Skeletal muscle cell (primary cell): ENCODE results near the gene MPPE1.
"Not testable (repeated sequence)": the region's sequence is repeated elsewhere in the genome, so short reads cannot be mapped to it uniquely, and the experiment has no call there.

Experiments used
- DNase-seq: peaks from one replicate; pipeline ENCODE4 v3.0.0-alpha.2; 2010; ENCODE audit warnings: low read depth
- H3K4me3 ChIP-seq: 2 replicates; pipeline ENCODE4 v1.5.1; 2011; ENCODE audit warnings: low read depth, mild to moderate bottlenecking, control low read depth, low read length, moderate library complexity

MPPE1 gene

DNA sequence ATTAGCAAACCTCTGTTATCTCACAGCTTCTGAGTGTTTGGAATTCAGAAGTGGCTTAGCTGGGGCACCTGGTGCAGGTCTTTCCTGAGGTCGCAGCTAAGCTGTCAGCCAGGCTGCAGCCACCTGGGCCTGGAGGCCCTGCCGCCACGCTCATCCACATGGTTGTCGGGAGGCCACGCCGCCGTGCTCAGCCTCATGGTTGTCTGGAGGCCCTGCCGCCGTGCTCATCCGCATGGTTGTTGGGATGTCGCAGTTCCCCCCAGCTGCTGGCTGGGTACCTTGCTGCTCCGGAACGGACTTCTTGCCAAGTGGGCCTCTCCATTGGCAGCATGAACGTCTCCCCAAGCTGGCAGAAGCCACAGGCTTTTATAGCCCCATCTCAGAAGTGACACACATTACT, 24.3 kb upstream of the MPPE1 start:
- no peak overlapping the region for H3K4me3 ChIP-seq
- no peak for DNase-seq

DNA sequence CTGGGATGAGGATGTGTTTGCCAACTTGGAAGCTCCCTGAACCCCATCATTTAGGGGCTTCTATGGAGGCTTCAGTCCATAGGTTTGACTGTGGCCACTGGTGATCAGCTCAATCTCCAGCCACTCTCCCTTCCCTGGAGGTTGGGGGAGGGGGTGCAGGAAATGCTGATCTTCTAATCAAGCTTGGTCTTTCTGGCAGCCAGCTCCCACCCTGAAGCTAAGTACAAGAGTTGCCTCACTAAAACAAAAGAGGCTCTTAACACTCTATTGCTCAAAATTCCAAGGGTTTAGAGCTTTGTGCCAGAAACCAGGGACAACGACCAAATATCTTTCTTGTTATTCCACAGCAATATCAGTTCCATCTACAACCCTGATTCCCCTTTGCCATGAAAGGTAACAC, 19.4 kb upstream of the MPPE1 start:
- DNase-seq, result no peak
- no peak overlapping the region for H3K4me3 ChIP-seq

DNA sequence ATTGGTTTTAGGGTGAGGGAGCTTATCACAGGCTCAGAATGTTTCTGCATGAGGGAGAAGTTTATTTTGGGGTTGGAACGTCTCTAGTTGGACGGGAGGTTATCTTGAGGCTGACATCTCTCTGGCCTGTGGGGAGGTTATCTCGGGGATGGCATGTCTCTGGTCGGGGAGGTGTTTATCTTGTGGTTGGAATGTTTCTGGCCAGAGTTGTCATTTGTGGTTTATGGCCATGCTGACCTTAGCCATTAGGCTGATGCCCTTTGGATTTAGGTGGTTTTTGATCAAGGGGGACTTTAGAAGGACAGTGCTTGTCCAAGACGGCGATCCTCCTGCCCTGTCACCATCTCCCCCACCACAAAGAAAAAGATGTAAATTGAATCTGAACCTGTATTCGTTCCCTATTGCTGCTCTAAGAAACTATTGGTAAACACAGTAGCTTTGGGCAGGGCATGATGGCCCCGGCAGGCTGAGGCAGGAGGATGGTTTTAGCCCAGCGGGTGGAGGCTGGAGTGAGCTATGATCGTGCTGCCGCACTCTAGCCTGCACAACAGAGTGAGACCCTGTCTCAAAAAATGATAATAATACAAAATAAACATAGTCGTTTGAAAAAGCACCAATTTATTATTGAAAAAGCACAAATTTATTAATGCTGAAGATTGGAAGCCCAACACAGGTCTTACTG, 17.8 kb upstream of the MPPE1 start:
- no peak for DNase-seq

DNA sequence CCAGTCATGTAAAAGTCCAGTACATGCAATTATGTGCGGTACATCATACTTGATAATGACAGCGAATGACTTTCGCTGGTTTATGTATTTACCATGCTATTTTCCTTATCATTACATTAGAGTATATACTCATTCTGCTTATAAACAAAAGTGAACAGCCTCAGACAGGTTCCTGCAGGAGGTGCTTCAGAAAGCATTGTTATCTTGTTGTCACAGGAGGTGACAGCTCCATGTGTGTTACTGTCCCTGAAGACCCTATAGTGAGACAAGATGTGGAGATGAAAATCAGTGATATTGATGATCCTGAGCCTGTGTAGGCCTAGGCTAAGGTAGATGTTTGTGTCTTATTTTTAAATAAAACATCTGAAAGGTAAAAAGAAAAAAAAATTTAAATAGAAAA, 15.3 kb upstream of the MPPE1 start:
- no peak for DNase-seq
- H3K4me3 ChIP-seq, result no peak overlapping the region

More for the DNA sequence above, 17.8 kb upstream of the MPPE1 start:
- no peak overlapping the region for H3K4me3 ChIP-seq

DNA sequence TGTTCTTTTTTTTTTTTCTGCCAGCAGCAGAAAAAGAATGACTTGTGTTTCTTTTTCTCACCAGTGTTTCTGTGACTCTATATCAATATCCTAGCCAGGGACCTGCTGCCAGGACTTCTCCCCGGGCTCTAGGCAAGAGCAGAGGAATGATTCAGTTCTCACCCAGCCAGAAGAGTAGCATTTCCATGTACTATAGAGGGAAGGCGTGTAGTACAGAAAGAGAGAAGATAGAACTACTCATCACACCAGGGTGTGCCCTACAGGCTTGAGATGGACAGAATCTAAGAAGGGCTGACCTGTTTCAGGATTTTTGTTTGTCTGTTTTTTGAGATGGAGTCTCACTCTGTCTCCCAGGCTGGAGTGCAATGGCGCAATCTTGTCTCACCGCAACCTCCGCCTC, 11.4 kb upstream of the MPPE1 start:
- H3K4me3 ChIP-seq, DNase-seq: not testable (repeated sequence)

DNA sequence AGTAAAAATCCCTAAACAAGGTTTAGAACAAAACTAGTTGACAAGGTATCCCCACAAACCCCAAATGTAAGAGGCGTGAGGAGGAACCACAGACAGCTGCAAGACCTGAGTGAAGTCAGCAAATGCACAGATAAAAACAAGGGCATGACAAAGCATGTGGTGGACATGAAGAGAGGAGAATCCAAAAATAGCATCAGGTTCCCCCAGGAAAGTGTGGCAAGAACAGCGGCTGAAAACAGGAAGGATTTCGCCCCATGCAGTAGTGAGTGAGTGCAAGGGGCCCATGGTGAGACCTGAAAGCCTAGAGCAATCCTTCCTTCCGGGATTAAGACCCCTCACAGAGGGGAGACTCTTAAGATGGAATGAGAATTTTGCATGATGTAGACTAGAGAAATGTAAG, 8.8 kb upstream of the MPPE1 start:
- not testable (repeated sequence) for DNase-seq, H3K4me3 ChIP-seq

DNA sequence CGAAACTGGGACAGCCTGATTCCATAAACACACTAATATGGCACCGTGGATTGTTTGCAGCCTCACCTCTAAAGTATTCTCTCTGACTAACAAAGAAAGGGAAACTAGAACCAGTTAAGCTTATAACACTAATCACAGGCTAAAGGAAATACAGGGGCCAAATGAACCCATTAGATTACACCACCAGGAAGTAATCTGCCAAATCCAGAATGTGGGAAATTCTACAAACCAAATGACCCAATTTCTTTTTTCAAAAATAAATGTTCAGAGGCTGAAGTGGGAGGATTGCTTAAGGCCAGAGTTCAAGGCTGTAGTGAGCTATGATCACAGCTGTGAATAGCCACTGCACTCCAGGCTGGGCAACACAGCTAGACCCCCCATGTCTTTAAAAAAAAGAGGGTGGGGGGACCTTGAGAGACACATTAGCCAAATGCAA, 1.5 kb upstream of the MPPE1 start:
- DNase-seq, result no peak
- no peak overlapping the region for H3K4me3 ChIP-seq

DNA sequence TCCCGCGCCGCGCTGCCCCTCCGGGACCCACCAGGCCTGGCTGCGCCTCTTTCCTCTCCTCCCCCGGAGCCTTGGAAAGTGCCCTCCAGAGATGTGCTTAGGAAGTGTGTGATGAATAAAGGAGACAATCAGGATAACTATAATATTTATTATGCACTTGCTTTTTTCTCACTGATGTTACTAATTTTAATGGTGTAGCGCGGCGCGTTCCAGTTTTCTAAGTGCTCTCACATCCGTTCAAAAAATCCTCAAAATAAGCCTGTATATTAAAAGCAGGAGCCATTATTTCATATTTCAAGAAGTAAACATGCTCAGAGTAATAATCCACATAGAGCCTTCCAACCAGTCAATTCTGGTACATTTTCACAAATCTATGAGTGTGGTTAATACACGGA, 941 bp upstream of the MPPE1 start:
- peak overlapping the region; percentile 76 for H3K4me3 ChIP-seq
- no peak for DNase-seq

DNA sequence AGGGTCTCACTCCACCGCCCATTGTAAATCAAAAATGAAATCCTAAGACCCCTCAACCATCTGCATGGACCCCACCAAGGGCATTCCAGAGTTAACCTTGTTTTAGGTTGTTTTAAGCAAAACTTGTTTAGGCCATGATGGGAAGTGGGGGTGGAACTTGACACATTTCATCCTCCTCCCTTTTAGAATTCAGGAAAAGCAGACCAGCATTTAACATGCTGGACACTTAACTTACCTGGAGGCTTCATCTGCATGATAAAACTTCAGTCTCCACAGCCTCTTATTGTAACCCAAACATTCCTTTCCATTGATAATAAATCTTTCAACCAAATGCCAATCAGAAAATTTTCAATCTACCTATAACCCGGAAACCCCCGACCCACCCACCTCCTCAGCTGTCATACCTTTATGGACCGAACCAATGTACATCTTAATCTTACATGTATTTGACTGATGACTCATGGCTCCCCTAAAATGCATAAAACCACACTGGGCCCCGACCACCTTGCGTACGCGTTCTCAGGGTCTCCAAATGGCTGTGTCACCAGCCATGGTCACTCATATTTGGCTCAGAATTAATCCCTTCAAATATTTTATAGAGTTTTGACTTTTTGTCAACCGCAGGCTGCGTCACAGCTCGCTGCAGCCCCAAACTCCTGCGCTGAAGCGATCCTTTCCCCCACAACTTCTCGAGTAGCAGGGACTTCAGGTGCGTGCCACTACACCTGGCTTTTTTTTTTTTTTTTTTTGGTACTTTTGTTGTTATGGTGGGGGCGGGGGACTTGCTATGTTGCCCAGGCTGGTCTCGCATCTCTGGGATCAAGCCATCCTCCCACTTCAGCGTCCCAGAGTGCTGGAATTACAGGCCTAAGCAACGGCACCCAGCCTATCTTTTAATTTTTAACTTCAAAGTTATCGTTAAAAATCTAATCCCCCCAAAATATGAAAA, 917 bp downstream of the MPPE1 start:
- DNase-seq, result no peak
- H3K4me3 ChIP-seq, result peak overlapping the region; percentile 76

DNA sequence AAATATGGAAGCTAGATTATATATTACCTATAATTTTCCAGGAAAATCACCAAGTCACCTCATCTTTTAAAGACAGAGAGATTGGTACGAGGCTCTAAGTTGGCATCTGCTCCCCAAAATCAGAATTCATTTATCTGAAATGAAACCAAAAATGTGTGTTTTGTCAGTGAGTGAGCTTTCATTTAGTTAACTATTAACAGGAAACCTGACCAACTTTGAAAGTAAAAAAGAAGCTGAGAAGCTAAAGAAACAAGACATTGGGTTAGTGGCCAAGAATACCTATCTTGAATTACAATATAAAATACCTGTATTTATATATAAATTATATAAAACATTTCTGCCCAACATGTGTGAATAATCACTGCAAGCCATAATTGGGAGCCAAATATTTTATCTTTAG, 1.9 kb downstream of the MPPE1 start:
- DNase-seq, result no peak
- no peak overlapping the region for H3K4me3 ChIP-seq

DNA sequence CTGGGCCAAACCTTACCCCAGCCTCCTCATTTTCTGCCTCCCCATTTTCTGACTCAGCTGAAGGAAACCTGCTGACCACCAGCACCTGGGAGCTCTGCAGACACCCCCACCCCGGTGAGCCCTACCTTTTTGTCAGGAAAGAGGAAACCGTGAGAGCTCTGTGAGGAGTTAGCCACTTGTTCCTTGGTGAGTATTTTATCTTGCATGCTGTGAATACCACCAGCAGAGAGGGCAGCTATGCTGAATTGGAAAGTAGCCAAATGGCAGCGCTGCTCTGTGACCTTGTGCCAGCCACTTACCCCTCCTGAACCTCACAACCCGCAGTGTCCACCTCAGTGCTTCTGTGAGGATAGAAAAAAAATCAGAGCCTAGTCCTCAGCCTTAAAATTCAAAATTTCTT, 2.5 kb downstream of the MPPE1 start:
- no peak overlapping the region for H3K4me3 ChIP-seq
- DNase-seq, result no peak

DNA sequence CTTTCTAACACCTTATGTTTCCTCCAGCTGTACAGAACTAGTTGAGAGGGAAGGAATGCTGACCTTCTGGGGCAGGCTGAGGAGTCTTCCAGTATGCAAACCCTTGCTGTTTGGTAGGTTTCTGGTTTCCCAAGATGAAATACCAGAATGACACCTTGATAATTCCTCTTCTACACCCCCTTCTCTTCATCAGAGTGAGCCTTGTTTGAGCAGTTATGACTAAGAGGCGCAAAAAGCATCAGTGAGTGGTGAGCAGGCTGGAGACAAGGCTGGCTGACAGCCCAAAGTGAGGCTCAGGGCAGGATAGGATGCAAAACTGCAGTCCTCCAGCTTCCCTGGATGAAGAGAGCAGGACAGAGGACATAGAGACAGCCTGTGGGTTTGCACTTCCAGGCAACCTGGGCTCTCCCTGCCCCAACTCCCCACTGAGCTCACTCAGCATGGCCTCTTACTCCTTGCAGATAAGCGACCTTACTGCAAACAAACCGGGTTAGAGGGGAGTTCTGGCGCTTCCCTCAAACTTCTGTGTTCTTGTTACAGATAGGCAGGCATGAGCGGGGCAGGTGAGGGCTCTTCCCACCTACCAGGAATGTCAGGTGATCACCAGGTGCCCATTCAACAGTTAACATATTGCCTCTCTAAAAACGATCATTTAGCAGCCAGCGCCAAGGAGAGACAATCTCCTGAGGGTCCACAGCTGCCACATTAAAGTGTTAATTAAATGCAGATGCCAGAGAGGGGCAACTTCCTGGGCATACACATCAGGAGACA, 5.4 kb downstream of the MPPE1 start:
- no peak for DNase-seq
- H3K4me3 ChIP-seq, result no peak overlapping the region

DNA sequence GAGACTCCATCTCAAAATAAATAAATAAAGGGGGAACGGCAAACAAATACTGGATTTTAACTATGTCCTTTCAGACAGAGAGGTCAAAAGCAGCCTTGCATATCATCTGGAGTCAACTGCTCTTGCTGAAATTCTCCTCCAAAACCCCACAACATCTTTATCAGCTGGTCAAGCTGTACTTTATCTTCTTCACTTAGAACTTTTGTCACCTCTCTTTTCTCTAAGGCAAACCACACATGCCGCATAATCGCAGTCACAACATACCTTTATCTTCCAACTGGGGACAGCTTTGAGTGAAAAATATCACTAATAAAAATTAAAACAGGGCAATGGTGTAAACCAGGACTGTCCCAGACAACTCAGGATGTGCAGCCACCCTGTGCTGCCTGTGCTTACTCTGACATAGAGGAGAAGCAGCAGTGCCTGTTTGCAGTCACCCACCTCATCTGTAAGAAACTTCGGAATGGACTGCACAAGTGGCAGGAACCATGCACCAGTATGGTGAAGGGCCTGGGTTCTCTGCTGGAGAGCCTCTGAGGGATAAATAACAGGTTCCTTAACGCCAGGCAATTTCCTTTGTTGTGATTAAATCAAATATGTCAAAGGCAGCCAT, 6.2 kb downstream of the MPPE1 start:
- no peak for DNase-seq
- no peak overlapping the region for H3K4me3 ChIP-seq

DNA sequence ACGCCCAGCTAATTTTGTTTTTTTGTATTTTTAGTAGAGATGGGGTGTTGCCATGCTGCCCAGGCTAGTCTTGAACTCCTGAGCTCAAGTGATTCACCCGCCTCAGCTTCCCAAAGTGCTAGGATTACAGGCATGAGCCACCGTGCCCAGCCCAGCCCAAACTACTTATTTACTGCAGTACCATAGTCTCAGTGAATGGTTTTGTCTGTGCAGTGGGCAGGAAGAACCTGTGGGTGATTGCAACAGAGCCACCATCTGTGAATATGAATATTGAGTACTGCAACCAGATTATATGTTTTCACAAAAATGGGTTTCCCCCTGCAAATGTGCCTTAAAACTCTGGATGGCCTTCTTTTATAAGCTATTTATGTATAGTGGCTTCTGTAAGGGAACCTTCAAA, 9.1 kb downstream of the MPPE1 start:
- no peak overlapping the region for H3K4me3 ChIP-seq
- no peak for DNase-seq

DNA sequence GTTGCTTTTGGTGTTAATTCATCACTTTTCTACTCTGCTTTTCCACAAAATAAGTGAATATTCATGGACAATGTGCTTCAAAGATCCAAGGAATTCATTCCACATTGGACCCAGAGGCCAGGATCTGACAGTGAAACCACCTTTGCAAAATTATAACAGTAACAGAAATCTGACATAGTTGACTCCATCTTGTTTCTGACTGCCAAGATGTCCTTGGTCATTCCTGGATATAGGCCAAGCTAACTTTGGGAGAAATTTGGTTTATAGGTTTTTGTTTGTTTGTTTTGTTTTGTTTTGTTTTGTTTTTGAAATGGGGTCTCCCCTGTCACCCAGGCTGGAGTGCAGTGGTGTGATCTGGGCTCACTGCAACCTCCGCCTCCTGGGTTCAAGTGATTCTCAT, 10.3 kb downstream of the MPPE1 start:
- H3K4me3 ChIP-seq, result no peak overlapping the region
- no peak for DNase-seq

DNA sequence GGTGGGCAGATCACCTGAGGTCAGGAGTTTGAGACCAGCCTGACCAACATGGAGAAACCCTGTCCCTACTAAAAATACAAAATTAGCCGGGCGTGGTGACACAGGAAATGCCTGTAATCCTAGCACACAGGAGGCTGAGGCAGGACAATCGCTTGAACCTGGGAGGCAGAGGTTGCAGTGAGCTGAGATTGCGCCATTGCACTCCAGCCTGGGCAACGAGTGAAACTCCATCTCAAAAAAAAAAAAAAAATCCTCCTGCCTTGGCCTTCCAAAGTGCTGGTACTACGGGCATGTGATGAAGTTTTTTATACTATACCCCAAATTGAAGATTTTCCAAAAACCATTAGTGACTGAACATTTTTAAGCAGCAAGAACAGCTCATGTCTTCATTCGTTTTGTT, 15.7 kb downstream of the MPPE1 start:
- not testable (repeated sequence) for DNase-seq, H3K4me3 ChIP-seq

DNA sequence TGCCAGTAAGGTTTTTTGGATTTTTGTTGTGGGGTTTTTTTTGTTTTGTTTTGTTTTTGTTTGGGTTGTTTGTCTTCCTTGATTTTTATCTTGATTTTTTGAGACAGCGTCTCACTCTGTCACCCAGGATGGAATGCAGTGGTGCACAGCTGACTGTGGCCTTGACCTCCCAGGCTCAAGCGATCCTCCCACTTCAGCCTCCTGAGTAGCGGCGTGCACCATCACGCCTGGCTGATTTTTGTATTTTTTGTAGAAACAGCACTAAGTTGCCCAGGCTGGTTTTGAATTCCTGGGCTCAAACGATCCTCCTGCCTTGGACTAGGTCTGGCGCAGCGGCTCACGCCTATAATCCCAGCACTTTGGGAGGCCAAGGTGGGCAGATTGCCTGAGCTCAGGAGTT, 16.4 kb downstream of the MPPE1 start:
- H3K4me3 ChIP-seq, result no peak overlapping the region
- no peak for DNase-seq

DNA sequence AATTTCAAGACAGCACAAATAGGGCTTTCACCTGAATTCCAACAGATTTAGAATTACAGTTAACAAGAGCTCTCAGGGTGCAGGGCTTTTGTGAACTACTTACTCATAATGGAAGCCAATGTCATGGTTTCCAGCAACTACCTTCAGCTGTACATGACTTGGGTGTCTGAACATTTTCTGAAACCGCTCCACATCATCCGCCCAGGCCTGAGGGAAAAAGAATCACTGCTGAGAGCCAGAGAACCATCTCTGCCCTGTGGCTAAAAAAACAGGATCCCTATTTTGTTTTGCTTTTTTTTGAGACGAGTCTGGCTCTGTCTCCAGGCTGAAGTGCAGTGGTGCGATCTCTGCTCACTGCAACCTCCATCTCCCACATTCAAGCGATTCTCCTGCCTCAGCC, 18.8 kb downstream of the MPPE1 start:
- no peak overlapping the region for H3K4me3 ChIP-seq
- no peak for DNase-seq

DNA sequence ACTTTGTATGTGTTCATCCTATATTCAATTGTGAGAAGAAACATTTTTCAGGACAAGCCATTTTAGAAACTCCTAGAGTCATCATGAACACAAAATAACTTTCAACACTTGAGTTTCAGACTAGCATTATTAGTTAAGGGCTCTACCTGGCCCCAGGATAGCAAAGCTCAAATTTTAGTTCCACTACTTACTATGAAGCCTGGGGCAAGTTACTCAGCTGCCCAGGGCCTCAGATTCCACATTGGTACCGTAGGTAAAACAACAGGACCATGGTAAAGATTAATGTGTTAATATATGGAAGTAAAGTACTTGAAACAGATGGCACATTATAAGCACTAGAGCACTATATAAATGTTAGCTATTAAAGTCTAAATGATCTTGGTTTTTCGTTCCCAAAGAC, 19.4 kb downstream of the MPPE1 start:
- no peak overlapping the region for H3K4me3 ChIP-seq
- DNase-seq, result no peak
